Loucy (cell line): Measurements from ENCODE around the gene PHIP.
"Not testable (repeated sequence)": the region's sequence is repeated elsewhere in the genome, so short reads cannot be mapped to it uniquely, and the experiment has no call there.

Experiments
- H2AFZ ChIP-seq: fragments of 200-600 bp; sonication (generic); 2 replicates; pipeline ENCODE4 v1.6.0; 2016; ENCODE audit warnings: antibody characterized with exemption, mild to moderate bottlenecking, low read length, moderate library complexity
- H3F3A ChIP-seq: fragments of 200-600 bp; 2 replicates; pipeline ENCODE4 v1.6.0; 2016; ENCODE audit warnings: antibody characterized with exemption, low read depth, mild to moderate bottlenecking
- H3K27me3 ChIP-seq: fragments of 200-600 bp; sonication (generic); 2 replicates; pipeline ENCODE4 v1.6.1; 2014; ENCODE audit warnings: low read length, mild to moderate bottlenecking; ENCODE audit not compliant: insufficient read depth, poor library complexity, severe bottlenecking
- H3K36me3 ChIP-seq: fragments of 200-600 bp; sonication (generic); 2 replicates; pipeline ENCODE4 v1.6.1; 2016; ENCODE audit warnings: low read length; ENCODE audit not compliant: insufficient read depth
- H3K4me1 ChIP-seq: fragments of 200-600 bp; sonication (generic); 2 replicates; pipeline ENCODE4 v1.5.1; 2014; ENCODE audit warnings: low read length, mild to moderate bottlenecking; ENCODE audit not compliant: insufficient read depth, poor library complexity, severe bottlenecking
- H3K4me2 ChIP-seq: fragments of 200-600 bp; sonication (generic); 2 replicates; pipeline ENCODE4 v1.6.0; 2014; ENCODE audit warnings: antibody characterized with exemption, low read length, low read depth, mild to moderate bottlenecking; ENCODE audit not compliant: poor library complexity, severe bottlenecking
- H3K4me3 ChIP-seq: fragments of 200-600 bp; sonication (generic); 2 replicates; pipeline ENCODE4 v1.5.1; 2014; ENCODE audit warnings: low read length, mild to moderate bottlenecking, mixed read lengths; ENCODE audit not compliant: poor library complexity, severe bottlenecking
- H3K79me2 ChIP-seq: fragments of 200-600 bp; sonication (generic); 2 replicates; pipeline ENCODE4 v1.6.1; 2014; ENCODE audit warnings: low read length; ENCODE audit not compliant: insufficient read depth
- H3K9ac ChIP-seq: fragments of 200-600 bp; sonication (generic); 2 replicates; pipeline ENCODE4 v1.6.0; 2014; ENCODE audit warnings: mild to moderate bottlenecking, low read depth, low read length, moderate library complexity; ENCODE audit not compliant: poor library complexity, severe bottlenecking
- H3K9me2 ChIP-seq: fragments of 200-600 bp; sonication (generic); replicated peaks from 2 replicates; pipeline ENCODE4 v1.6.1; 2016; ENCODE audit warnings: low read depth, low read length, mixed read lengths
- H3K9me3 ChIP-seq: fragments of 200-600 bp; sonication (generic); 2 replicates; pipeline ENCODE4 v1.6.1; 2014; ENCODE audit warnings: mild to moderate bottlenecking, antibody characterized with exemption, low read length, low read depth; ENCODE audit not compliant: insufficient read depth
- H4K20me1 ChIP-seq: fragments of 200-600 bp; sonication (generic); 2 replicates; pipeline ENCODE4 v1.6.0; 2014; ENCODE audit warnings: antibody characterized with exemption, low read length, mild to moderate bottlenecking; ENCODE audit not compliant: insufficient read depth, poor library complexity, severe bottlenecking
- CTCF ChIP-seq: fragments of 200-600 bp; sonication (generic); conservative IDR thresholded peaks from 2 replicates; pipeline ENCODE4 v1.5.1; 2014; ENCODE audit warnings: mild to moderate bottlenecking, antibody characterized with exemption, low read length
- EZH2phosphoT487 ChIP-seq: fragments of 200-600 bp; IDR thresholded peaks from 2 replicates; pipeline ENCODE4 v1.6.1; 2018; ENCODE audit warnings: antibody characterized with exemption, mild to moderate bottlenecking, moderate library complexity, borderline replicate concordance

Gene PHIP

GRCh38 chr6:78936515-78936914 lies 141.5 kb downstream of the PHIP start:
- Histone ChIP-seq H3F3A (no peaks in the 10 kb centered on the region), H3K9me2 (no peaks in the 10 kb centered on the region), H3K4me1 (no peaks in the 10 kb centered on the region), H3K79me2 (no peaks in the 10 kb centered on the region), H3K36me3 (peaks cover 33% of the 10 kb centered on the region; the same call in 1 of the 2 replicates), H3K4me2 (no peak overlapping the region), H3K4me3 (no peak overlapping the region), H3K9ac (no peak overlapping the region), H2AFZ (no peak overlapping the region), H4K20me1 (peaks cover 8% of the 10 kb centered on the region), H3K27me3 (no peaks in the 10 kb centered on the region), H3K9me3 (no peaks in the 10 kb centered on the region)
- TF ChIP-seq EZH2phosphoT487 (no peak), CTCF (no peak)

- Histone ChIP-seq H3K9me2 (no peaks in the 10 kb centered on the region), H4K20me1 (peaks cover 8% of the 10 kb centered on the region), H3K79me2 (no peaks in the 10 kb centered on the region), H3K4me3 (no peak overlapping the region), H3K27me3 (no peaks in the 10 kb centered on the region), H3K4me2 (no peak overlapping the region), H3K4me1 (no peaks in the 10 kb centered on the region), H3F3A (no peaks in the 10 kb centered on the region), H3K36me3 (peaks cover 24% of the 10 kb centered on the region; the same call in 1 of the 2 replicates), H3K9me3 (no peaks in the 10 kb centered on the region), H2AFZ (no peak overlapping the region), H3K9ac (no peak overlapping the region)
- TF ChIP-seq CTCF (no peak), EZH2phosphoT487 (no peak)
These were observed 142.5 kb downstream of the PHIP start for GRCh38 chr6:78935553-78935952.

- H4K20me1 ChIP-seq, result no peaks in the 10 kb centered on the region
These were observed 152.7 kb downstream of the PHIP start for GRCh38 chr6:78925317-78925716.

GRCh38 chr6:78921168-78921567 lies 156.9 kb downstream of the PHIP start:
- not testable (repeated sequence) for H3K4me3 ChIP-seq, H4K20me1 ChIP-seq, H3K79me2 ChIP-seq, H3K9ac ChIP-seq, H3K9me3 ChIP-seq, H3K27me3 ChIP-seq, H3K4me2 ChIP-seq, H3K36me3 ChIP-seq, H3F3A ChIP-seq, H3K9me2 ChIP-seq, H2AFZ ChIP-seq, H3K4me1 ChIP-seq

More at GRCh38 chr6:78925317-78925716, 152.7 kb downstream of the PHIP start:
- H3K4me2 ChIP-seq, result no peak overlapping the region
- no peak overlapping the region for H3K4me3 ChIP-seq
- no peaks in the 10 kb centered on the region for H3K36me3 ChIP-seq
- H3K79me2 ChIP-seq, result no peaks in the 10 kb centered on the region
- H3K9me3 ChIP-seq, result no peaks in the 10 kb centered on the region
- no peaks in the 10 kb centered on the region for H3K27me3 ChIP-seq
- 0 out of 2 replicates have a peak, but pooled peaks cover 4% of the 10 kb centered on the region for H3K9me2 ChIP-seq
- H3F3A ChIP-seq, result no peaks in the 10 kb centered on the region
- H3K4me1 ChIP-seq, result no peaks in the 10 kb centered on the region
- no peak overlapping the region for H3K9ac ChIP-seq
- H2AFZ ChIP-seq, result no peak overlapping the region
- TF ChIP-seq CTCF, result no peak
- no peak for TF ChIP-seq EZH2phosphoT487
